OCI-LY3 (cell line): ENCODE measurements around the gene TRIP4.

Source experiments
- EZH2phosphoT487 ChIP-seq: fragments of 200-600 bp; shearing (Covaris generic); IDR thresholded peaks from 2 replicates; pipeline ENCODE4 v1.6.1; 2018; ENCODE audit warnings: antibody characterized with exemption, mixed run types, low read depth
- TF ChIP-seq, protein P1 (sequence below): fragments of 200-600, 300-600 bp; sonication (generic); IDR thresholded peaks from 2 replicates; pipeline ENCODE4 v1.5.1; 2014; ENCODE audit warnings: antibody characterized with exemption, low read length, low read depth

GRCh38 chr15:64438653-64439447 lies 51.2 kb downstream of the TRIP4 start:
- TF ChIP-seq, protein P1, sequence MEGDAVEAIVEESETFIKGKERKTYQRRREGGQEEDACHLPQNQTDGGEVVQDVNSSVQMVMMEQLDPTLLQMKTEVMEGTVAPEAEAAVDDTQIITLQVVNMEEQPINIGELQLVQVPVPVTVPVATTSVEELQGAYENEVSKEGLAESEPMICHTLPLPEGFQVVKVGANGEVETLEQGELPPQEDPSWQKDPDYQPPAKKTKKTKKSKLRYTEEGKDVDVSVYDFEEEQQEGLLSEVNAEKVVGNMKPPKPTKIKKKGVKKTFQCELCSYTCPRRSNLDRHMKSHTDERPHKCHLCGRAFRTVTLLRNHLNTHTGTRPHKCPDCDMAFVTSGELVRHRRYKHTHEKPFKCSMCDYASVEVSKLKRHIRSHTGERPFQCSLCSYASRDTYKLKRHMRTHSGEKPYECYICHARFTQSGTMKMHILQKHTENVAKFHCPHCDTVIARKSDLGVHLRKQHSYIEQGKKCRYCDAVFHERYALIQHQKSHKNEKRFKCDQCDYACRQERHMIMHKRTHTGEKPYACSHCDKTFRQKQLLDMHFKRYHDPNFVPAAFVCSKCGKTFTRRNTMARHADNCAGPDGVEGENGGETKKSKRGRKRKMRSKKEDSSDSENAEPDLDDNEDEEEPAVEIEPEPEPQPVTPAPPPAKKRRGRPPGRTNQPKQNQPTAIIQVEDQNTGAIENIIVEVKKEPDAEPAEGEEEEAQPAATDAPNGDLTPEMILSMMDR, result no peak
- no peak for TF ChIP-seq EZH2phosphoT487
